Neural crest cell (in vitro differentiated cells): Measurements from ENCODE around the gene GDA. TPM values are rescaled to one million over a fixed set of nuclear protein-coding genes. Genes with fewer than 3 reads are reported as not detected.

Source experiments
- DNase-seq: peaks from one replicate; pipeline ENCODE4 v3.0.0; 2021; ENCODE audit warnings: low read depth, mixed read lengths, low spot score
- H3K27ac Mint-ChIP-seq: one replicate; pipeline ENCODE4 v1.8.0; 2021; ENCODE audit warnings: mild to moderate bottlenecking, mixed read lengths; ENCODE audit not compliant: unreplicated experiment
- H3K27me3 Mint-ChIP-seq: 2 replicates; pipeline ENCODE4 v1.8.0; 2021; ENCODE audit warnings: low read depth, mild to moderate bottlenecking, mixed read lengths
- H3K36me3 Mint-ChIP-seq: 2 replicates; pipeline ENCODE4 v1.8.0; 2021; ENCODE audit warnings: low read depth, mild to moderate bottlenecking, mixed read lengths
- H3K4me1 Mint-ChIP-seq: 2 replicates; pipeline ENCODE4 v1.8.0; 2021; ENCODE audit warnings: mixed read lengths
- H3K4me3 Mint-ChIP-seq: one replicate; pipeline ENCODE4 v1.8.0; 2021; ENCODE audit warnings: mild to moderate bottlenecking, mixed read lengths
- H3K9me3 Mint-ChIP-seq: 2 replicates; pipeline ENCODE4 v1.8.0; 2021; ENCODE audit warnings: mixed read lengths
- total RNA-seq: library from RNA; stranded (reverse); gene quantifications from 2 replicates; pipeline ENCODE4 v1.2.1, GENCODE V29; 2021
- TF ChIP-seq, protein P1 (sequence below): fragments of 200-600 bp; sonication (generic); conservative IDR thresholded peaks from 2 replicates; pipeline ENCODE4 v1.5.0; 2021; ENCODE audit warnings: antibody characterized with exemption, mild to moderate bottlenecking

GDA gene
- total RNA-seq, 1 donor from 2014 or later: 12.3 TPM

DNA sequence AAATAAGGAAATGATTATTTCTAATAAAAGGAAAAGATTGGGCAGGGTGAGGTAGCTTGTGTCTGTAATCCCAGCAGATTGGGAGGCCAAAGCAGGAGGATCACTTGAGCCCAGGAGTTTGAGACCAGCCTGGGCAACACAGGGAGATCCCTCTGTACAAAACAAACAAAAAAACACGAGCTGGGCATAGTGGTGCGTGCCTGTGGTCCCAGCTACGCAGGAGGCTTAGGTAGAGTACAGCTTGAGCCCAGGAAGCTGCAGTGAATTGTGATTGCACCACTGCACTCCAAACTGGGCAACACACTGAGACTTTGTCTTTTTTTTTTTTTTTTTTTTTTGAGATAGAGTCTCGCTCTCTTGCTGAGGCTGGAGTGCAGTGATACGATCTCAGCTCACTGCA is 18.8 kb downstream of the GDA start:
- peaks cover 3% of the 10 kb centered on the region for H3K4me1 Mint-ChIP-seq
- H3K9me3 Mint-ChIP-seq: peaks cover 6% of the 10 kb centered on the region
- no peak overlapping the region for H3K4me3 Mint-ChIP-seq
- no peaks in the 10 kb centered on the region for H3K27me3 Mint-ChIP-seq
- no peak for DNase-seq
- no peak overlapping the region for H3K27ac Mint-ChIP-seq
- peaks cover 9% of the 10 kb centered on the region for H3K36me3 Mint-ChIP-seq
- TF ChIP-seq, protein P1, sequence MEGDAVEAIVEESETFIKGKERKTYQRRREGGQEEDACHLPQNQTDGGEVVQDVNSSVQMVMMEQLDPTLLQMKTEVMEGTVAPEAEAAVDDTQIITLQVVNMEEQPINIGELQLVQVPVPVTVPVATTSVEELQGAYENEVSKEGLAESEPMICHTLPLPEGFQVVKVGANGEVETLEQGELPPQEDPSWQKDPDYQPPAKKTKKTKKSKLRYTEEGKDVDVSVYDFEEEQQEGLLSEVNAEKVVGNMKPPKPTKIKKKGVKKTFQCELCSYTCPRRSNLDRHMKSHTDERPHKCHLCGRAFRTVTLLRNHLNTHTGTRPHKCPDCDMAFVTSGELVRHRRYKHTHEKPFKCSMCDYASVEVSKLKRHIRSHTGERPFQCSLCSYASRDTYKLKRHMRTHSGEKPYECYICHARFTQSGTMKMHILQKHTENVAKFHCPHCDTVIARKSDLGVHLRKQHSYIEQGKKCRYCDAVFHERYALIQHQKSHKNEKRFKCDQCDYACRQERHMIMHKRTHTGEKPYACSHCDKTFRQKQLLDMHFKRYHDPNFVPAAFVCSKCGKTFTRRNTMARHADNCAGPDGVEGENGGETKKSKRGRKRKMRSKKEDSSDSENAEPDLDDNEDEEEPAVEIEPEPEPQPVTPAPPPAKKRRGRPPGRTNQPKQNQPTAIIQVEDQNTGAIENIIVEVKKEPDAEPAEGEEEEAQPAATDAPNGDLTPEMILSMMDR: no peak

GRCh38 chr9:72169178-72169577 is 19.9 kb downstream of the GDA start:
- no peak for DNase-seq
- TF ChIP-seq, protein P1: no peak
- Mint-ChIP-seq H3K4me3 (no peak overlapping the region), H3K27me3 (no peaks in the 10 kb centered on the region), H3K36me3 (peaks cover 6% of the 10 kb centered on the region), H3K27ac (no peak overlapping the region), H3K4me1 (peaks cover 3% of the 10 kb centered on the region), H3K9me3 (peaks cover 4% of the 10 kb centered on the region)

- H3K4me3 Mint-ChIP-seq: no peak overlapping the region
- no peak overlapping the region for H3K27ac Mint-ChIP-seq
Observed at GRCh38 chr9:72173080-72173479, 23.8 kb downstream of the GDA start.

GRCh38 chr9:72185561-72185960 is 36.3 kb downstream of the GDA start:
- TF ChIP-seq, protein P1: no peak
- Mint-ChIP-seq H3K4me3 (no peak overlapping the region), H3K27ac (no peak overlapping the region), H3K4me1 (no peaks in the 10 kb centered on the region), H3K36me3 (peaks cover 15% of the 10 kb centered on the region), H3K9me3 (peaks cover 11% of the 10 kb centered on the region), H3K27me3 (no peaks in the 10 kb centered on the region)
- DNase-seq: no peak

More at GRCh38 chr9:72173080-72173479, 23.8 kb downstream of the GDA start:
- Mint-ChIP-seq H3K27me3 (no peaks in the 10 kb centered on the region), H3K36me3 (peaks cover 2% of the 10 kb centered on the region), H3K4me1 (peaks cover 3% of the 10 kb centered on the region), H3K9me3 (peaks cover 4% of the 10 kb centered on the region)
- TF ChIP-seq, protein P1: no peak
- no peak for DNase-seq

DNA sequence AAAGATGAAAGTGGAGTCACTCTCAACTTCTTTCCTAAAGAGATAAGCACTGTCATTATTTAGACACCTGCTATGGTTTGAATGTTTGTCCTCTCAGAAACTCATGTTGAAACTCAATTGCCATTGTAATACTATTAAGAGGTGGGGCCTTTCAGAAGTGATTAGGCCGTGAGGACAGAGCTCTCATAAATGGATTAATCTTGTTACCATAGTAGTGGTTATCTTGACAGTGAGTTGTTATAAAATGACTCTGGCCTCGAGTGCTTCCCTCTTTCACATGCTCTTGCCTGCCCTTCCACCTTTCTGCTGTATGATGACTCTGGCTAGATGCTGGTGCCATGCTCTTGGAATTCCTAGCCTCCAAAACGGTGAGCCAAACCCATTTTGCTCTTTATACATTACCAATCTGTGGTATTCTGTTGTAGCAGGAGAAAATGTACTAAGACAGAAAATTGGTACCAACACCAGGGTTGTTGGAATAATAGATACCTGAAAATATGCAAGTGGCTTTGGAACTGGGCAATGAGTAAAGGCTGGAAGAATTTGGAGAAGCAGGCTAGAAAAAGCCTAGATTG is 38.0 kb downstream of the GDA start:
- Mint-ChIP-seq H3K27me3 (no peaks in the 10 kb centered on the region), H3K36me3 (peaks cover 9% of the 10 kb centered on the region), H3K4me3 (no peak overlapping the region), H3K4me1 (no peaks in the 10 kb centered on the region), H3K9me3 (peaks cover 10% of the 10 kb centered on the region), H3K27ac (no peak overlapping the region)
- TF ChIP-seq, protein P1: no peak
- no peak for DNase-seq

DNA sequence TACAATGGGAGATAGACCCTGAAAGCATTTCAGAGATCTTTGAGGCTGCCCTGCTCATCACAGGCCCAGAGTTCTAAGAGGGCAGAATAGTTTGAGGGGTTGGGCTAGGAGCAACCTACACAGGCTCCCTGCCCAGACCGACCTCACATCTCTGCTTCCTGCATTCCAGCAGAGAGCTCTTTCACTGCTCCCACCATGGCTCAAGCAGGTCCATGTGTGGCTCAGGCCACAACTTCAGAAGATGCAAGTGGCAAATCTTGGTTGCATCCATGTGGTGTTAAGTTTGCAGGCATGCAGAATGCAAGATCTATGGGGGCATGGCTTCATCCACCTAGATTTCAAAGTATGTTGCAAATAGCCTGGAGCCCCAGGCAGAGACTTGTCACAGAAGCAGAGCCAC is 39.0 kb downstream of the GDA start:
- H3K36me3 Mint-ChIP-seq: peaks cover 4% of the 10 kb centered on the region
- H3K9me3 Mint-ChIP-seq: peaks cover 5% of the 10 kb centered on the region
- H3K27ac Mint-ChIP-seq: no peak overlapping the region
- DNase-seq: no peak
- no peaks in the 10 kb centered on the region for H3K4me1 Mint-ChIP-seq
- TF ChIP-seq, protein P1: no peak
- no peak overlapping the region for H3K4me3 Mint-ChIP-seq
- no peaks in the 10 kb centered on the region for H3K27me3 Mint-ChIP-seq
